WTC11 (cell line): ENCODE measurements around the gene LDAH. TPM values are rescaled to one million over a fixed set of nuclear protein-coding genes. Genes with fewer than 3 reads are reported as not detected.

Source experiments
- ATAC-seq: fragments of 200-7000 bp; cut with Tn5 transposase; 2 replicates; pipeline ENCODE4 v1.10.0; 2021; ENCODE audit warnings: mild to moderate bottlenecking, moderate library complexity
- CTCF ChIA-PET: fragments of 300-600 bp; sonication (Branson Sonifier 250); formaldehyde crosslinking; loops from one replicate; lab custom pipeline; 2021; ENCODE audit warnings: antibody characterized with exemption; lab: Charles Lee
- POLR2A ChIA-PET: fragments of 350-600 bp; sonication (Branson Sonifier 250); formaldehyde crosslinking; loops from one replicate; lab custom pipeline; 2021; ENCODE audit warnings: antibody characterized with exemption; lab: Charles Lee
- DNase-seq: peaks from one replicate; pipeline ENCODE4 v3.0.0; 2021; ENCODE audit warnings: low spot score
- H3K27ac Mint-ChIP-seq: 2 replicates; pipeline ENCODE4 v1.8.0; 2021; ENCODE audit warnings: mixed read lengths
- H3K27me3 Mint-ChIP-seq: 2 replicates; pipeline ENCODE4 v1.8.0; 2021; ENCODE audit warnings: low read depth, mild to moderate bottlenecking, moderate library complexity, mixed read lengths
- H3K36me3 Mint-ChIP-seq: 2 replicates; pipeline ENCODE4 v1.8.0; 2021; ENCODE audit warnings: mixed read lengths
- H3K4me1 Mint-ChIP-seq: 2 replicates; pipeline ENCODE4 v1.8.0; 2022; ENCODE audit warnings: mixed read lengths
- H3K4me3 Mint-ChIP-seq: 2 replicates; pipeline ENCODE4 v1.8.0; 2021; ENCODE audit warnings: mild to moderate bottlenecking, moderate library complexity, mixed read lengths
- H3K9me3 Mint-ChIP-seq: 2 replicates; pipeline ENCODE4 v1.8.0; 2021; ENCODE audit warnings: mixed read lengths
- ATF1 ChIP-seq: sonication (generic); formaldehyde crosslinking; IDR thresholded peaks from 2 replicates; pipeline ENCODE4 v1.8.1; 2023; ENCODE audit warnings: mild to moderate bottlenecking, moderate library complexity, missing genetic modification reagents
- ATF2 ChIP-seq: sonication (generic); formaldehyde crosslinking; IDR thresholded peaks from 2 replicates; pipeline ENCODE4 v1.8.1; 2022; ENCODE audit warnings: low read depth, missing genetic modification reagents, borderline replicate concordance
- CDX4 ChIP-seq: fragments of 250-450 bp; sonication (Bioruptor Pico); IDR thresholded peaks from 2 replicates; pipeline ENCODE4 v1.9.0; 2021; ENCODE audit warnings: moderate library complexity, mild to moderate bottlenecking, inconsistent platforms, borderline replicate concordance
- CREB1 ChIP-seq: sonication (generic); formaldehyde crosslinking; IDR thresholded peaks from 2 replicates; pipeline ENCODE4 v1.8.0; 2023; ENCODE audit warnings: mild to moderate bottlenecking, missing genetic modification reagents
- CREM ChIP-seq: sonication (generic); formaldehyde crosslinking; IDR thresholded peaks from 2 replicates; pipeline ENCODE4 v1.8.1; 2022; ENCODE audit warnings: mild to moderate bottlenecking, missing genetic modification reagents, moderate library complexity
- ESRRA ChIP-seq: sonication (generic); formaldehyde crosslinking; IDR thresholded peaks from 2 replicates; pipeline ENCODE4 v1.8.1; 2022; ENCODE audit warnings: mild to moderate bottlenecking, missing genetic modification reagents, borderline replicate concordance
- FOXK1 ChIP-seq: sonication (generic); formaldehyde crosslinking; IDR thresholded peaks from 2 replicates; pipeline ENCODE4 v1.8.0; 2022; ENCODE audit warnings: mild to moderate bottlenecking, moderate library complexity, missing genetic modification reagents
- GRHL2 ChIP-seq: fragments of 250-450 bp; sonication (Bioruptor Pico); IDR thresholded peaks from 2 replicates; pipeline ENCODE4 v1.8.0; 2022; ENCODE audit warnings: mild to moderate bottlenecking, moderate library complexity; ENCODE audit not compliant: insufficient replicate concordance, severe bottlenecking
- GTF2I ChIP-seq: fragments of 250-450 bp; sonication (Bioruptor Pico); conservative IDR thresholded peaks from 2 replicates; pipeline ENCODE4 v1.4.0; 2021; ENCODE audit warnings: mild to moderate bottlenecking
- HMGXB4 ChIP-seq: sonication (generic); formaldehyde crosslinking; IDR thresholded peaks from 2 replicates; pipeline ENCODE4 v1.8.1; 2023; ENCODE audit warnings: mild to moderate bottlenecking, moderate library complexity, missing genetic modification reagents
- NR1H2 ChIP-seq: sonication (generic); formaldehyde crosslinking; IDR thresholded peaks from 2 replicates; pipeline ENCODE4 v1.9.0; 2021; ENCODE audit warnings: mild to moderate bottlenecking, moderate library complexity, missing genetic modification reagents
- NR2C2 ChIP-seq: sonication (generic); formaldehyde crosslinking; IDR thresholded peaks from 2 replicates; pipeline ENCODE4 v1.8.0; 2022; ENCODE audit warnings: mild to moderate bottlenecking, missing genetic modification reagents
- PRRX2 ChIP-seq: fragments of 250-450 bp; sonication (Bioruptor Pico); IDR thresholded peaks from 2 replicates; pipeline ENCODE4 v1.8.0; 2021; ENCODE audit warnings: mild to moderate bottlenecking
- SMAD3 ChIP-seq: sonication (generic); formaldehyde crosslinking; IDR thresholded peaks from 2 replicates; pipeline ENCODE4 v1.8.0; 2022; ENCODE audit warnings: missing genetic modification reagents, mild to moderate bottlenecking, borderline replicate concordance
- SMAD4 ChIP-seq: sonication (generic); formaldehyde crosslinking; IDR thresholded peaks from 2 replicates; pipeline ENCODE4 v1.8.0; 2022; ENCODE audit warnings: mild to moderate bottlenecking, missing genetic modification reagents
- TP53 ChIP-seq: sonication (generic); formaldehyde crosslinking; IDR thresholded peaks from 2 replicates; pipeline ENCODE4 v1.8.1; 2023; ENCODE audit warnings: mild to moderate bottlenecking, missing genetic modification reagents
- USF2 ChIP-seq: sonication (generic); formaldehyde crosslinking; IDR thresholded peaks from 2 replicates; pipeline ENCODE4 v1.8.1; 2023; ENCODE audit warnings: mild to moderate bottlenecking, missing genetic modification reagents, moderate library complexity
- ZMAT4 ChIP-seq: fragments of 250-450 bp; sonication (Bioruptor Pico); IDR thresholded peaks from 2 replicates; pipeline ENCODE4 v1.9.0; 2021; ENCODE audit warnings: mild to moderate bottlenecking
- ZNF138 ChIP-seq: sonication (generic); formaldehyde crosslinking; conservative IDR thresholded peaks from 2 replicates; pipeline ENCODE4 v1.8.1; 2022; ENCODE audit warnings: mild to moderate bottlenecking, moderate library complexity, missing genetic modification reagents
- ZNF317 ChIP-seq: sonication (generic); formaldehyde crosslinking; IDR thresholded peaks from 2 replicates; pipeline ENCODE4 v1.8.1; 2023; ENCODE audit warnings: low read depth, mild to moderate bottlenecking, moderate library complexity, missing genetic modification reagents, borderline replicate concordance
- ZNF416 ChIP-seq: fragments of 250-450 bp; sonication (Bioruptor Pico); IDR thresholded peaks from 2 replicates; pipeline ENCODE4 v1.9.0; 2021; ENCODE audit warnings: mild to moderate bottlenecking, inconsistent platforms
- ZNF532 ChIP-seq: fragments of 250-450 bp; sonication (Bioruptor Pico); IDR thresholded peaks from 2 replicates; pipeline ENCODE4 v1.9.0; 2021; ENCODE audit warnings: mild to moderate bottlenecking, borderline replicate concordance
- total RNA-seq: library from RNA; stranded (reverse); gene quantifications from 3 replicates; pipeline ENCODE4 v1.2.3, GENCODE V29; 2021

Gene LDAH
- total RNA-seq, 1 experiment from 2014 or later = 20.5 TPM

GRCh38 chr2:20674974-20675679 lies 147.8 kb downstream of the LDAH start:
- TF ChIP-seq CDX4 (CRISPR knock-in tag) = no peak
- TF ChIP-seq SMAD3 = no peak
- TF ChIP-seq ZMAT4 (CRISPR knock-in tag) = no peak
- TF ChIP-seq ZNF416 (CRISPR knock-in tag) = no peak
- no peak for TF ChIP-seq ZNF138 (CRISPR knock-in tag)
- TF ChIP-seq NR1H2 (CRISPR knock-in tag) = no peak
- no peak for TF ChIP-seq ZNF317 (CRISPR knock-in tag)
- TF ChIP-seq NR2C2 = no peak
- TF ChIP-seq FOXK1 = no peak
- no peak for TF ChIP-seq HMGXB4
- no peak for TF ChIP-seq GTF2I (CRISPR knock-in tag)
- no peak for TF ChIP-seq TP53
- no peak for TF ChIP-seq PRRX2 (CRISPR knock-in tag)
- TF ChIP-seq ATF1 (CRISPR knock-in tag) = no peak
- no peak for TF ChIP-seq SMAD4 (CRISPR knock-in tag)
- TF ChIP-seq CREM (CRISPR knock-in tag) = no peak
- TF ChIP-seq ESRRA (CRISPR knock-in tag) = no peak
- H3K27ac Mint-ChIP-seq = no peak overlapping the region
- H3K4me1 Mint-ChIP-seq = peaks cover 52% of the 10 kb centered on the region
- CTCF ChIA-PET = interaction anchor here (0.5 to 10.1 kb wide), 13 partner anchors 10 to 352 kb away, joined by 3 to 329 read pairs (median 4); partner anchors contain the start of genes GDF7 and HS1BP3
- H3K9me3 Mint-ChIP-seq = no peaks in the 10 kb centered on the region
- POLR2A ChIA-PET = interaction anchor here (1.2 to 1.6 kb wide), 3 partner anchors 9 to 228 kb away, joined by 3 to 7 read pairs (median 6); partner anchors contain the start of gene RHOB
- DNase-seq (no peak), ATAC-seq (no peak)
- no peaks in the 10 kb centered on the region for H3K36me3 Mint-ChIP-seq
- peaks cover 57% of the 10 kb centered on the region for H3K27me3 Mint-ChIP-seq
- H3K4me3 Mint-ChIP-seq = no peak overlapping the region

GRCh38 chr2:20674309-20674965 lies 148.5 kb downstream of the LDAH start:
- no peaks in the 10 kb centered on the region for H3K9me3 Mint-ChIP-seq
- H3K36me3 Mint-ChIP-seq = no peaks in the 10 kb centered on the region
- peaks cover 57% of the 10 kb centered on the region for H3K4me1 Mint-ChIP-seq
- H3K4me3 Mint-ChIP-seq = no peak overlapping the region
- no peak overlapping the region for H3K27ac Mint-ChIP-seq
- DNase-seq (no peak), ATAC-seq (no peak)
- CTCF ChIA-PET = interaction anchor here (0.9 to 10.1 kb wide), 4 partner anchors 11 to 352 kb away, joined by 3 to 329 read pairs (median 10); partner anchors contain the start of gene GDF7
- TF ChIP-seq GRHL2 (CRISPR knock-in tag) = no peak
- TF ChIP-seq ZNF532 (CRISPR knock-in tag) = no peak
- TF ChIP-seq TP53 = no peak
- TF ChIP-seq CREB1 (CRISPR knock-in tag) = no peak
- TF ChIP-seq USF2 (CRISPR knock-in tag) = no peak
- no peak for TF ChIP-seq ATF2
- TF ChIP-seq ESRRA (CRISPR knock-in tag) = no peak
- POLR2A ChIA-PET = interaction anchor here (1.4 kb wide), 1 partner anchor 228 kb away, joined by 3 read pairs; the partner anchor contains the start of gene RHOB
- peaks cover 64% of the 10 kb centered on the region for H3K27me3 Mint-ChIP-seq
